ENCODE results near the gene KCNQ1OT1.

Gene KCNQ1OT1

DNA sequence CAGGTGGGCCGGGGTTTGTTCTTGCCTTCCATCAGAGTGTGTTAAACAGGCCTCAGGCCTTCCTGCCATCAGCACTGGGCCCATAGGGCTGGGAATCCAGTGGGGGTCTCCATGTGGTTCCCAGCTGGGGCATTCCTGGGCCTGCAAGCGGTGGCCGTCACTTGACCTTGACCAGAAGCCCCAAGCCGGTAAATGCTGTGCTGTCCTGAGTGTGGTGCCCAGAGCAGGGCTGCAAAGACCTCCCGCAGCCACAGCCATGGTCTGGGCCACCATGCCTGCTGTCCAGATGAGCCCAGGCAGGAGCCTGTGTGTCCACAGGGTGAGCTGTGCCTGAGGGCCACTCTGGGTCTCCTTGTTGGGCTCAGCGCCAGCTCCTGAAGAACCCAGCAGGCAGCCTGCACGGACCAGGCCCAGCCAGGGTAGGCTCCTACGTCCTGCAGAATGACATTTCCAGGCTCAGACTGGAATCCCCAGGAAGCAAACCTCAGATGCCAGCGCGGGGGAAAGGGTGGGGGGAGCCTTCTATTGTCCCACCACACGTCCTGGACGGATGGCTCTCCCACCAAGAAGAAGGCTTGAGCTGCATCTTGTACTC lies 117.3 kb downstream of the KCNQ1OT1 start:
- H2BK5ac ChIP-seq (ENCODE audit: low read length): no peak overlapping the region
- WGBS (ENCODE audit: extremely low coverage, insufficient coverage, low lambda C conversion rate): no CpG with 5 or more reads among the region's 12 CpGs
- no peaks in the 10 kb centered on the region for H3K79me2 ChIP-seq (ENCODE audit: control insufficient read depth, insufficient read depth, low read length)
- H3K36me3 ChIP-seq (ENCODE audit: control insufficient read depth, insufficient read depth, low read length): no peaks in the 10 kb centered on the region
- no peak overlapping the region for H4K5ac ChIP-seq (ENCODE audit: low read length)
- H4K8ac ChIP-seq (ENCODE audit: low read depth, low read length): no peak overlapping the region
- H2AK5ac ChIP-seq (ENCODE audit: low read length): no peak overlapping the region
- no peak overlapping the region for H2BK15ac ChIP-seq (replicated peaks; ENCODE audit: low read depth)
- H3K23ac ChIP-seq (ENCODE audit: low read length): no peak overlapping the region
- no peak overlapping the region for H3K27ac ChIP-seq (ENCODE audit: low read depth, low read length)
- no peaks in the 10 kb centered on the region for H3K4me1 ChIP-seq (ENCODE audit: control insufficient read depth, low read depth, low read length)
- H2BK120ac ChIP-seq (ENCODE audit: low read depth, low read length): no peak overlapping the region
- H3K4me2 ChIP-seq (ENCODE audit: low read length): no peak overlapping the region
- no peak for DNase-seq
- H3K79me1 ChIP-seq (ENCODE audit: low read length): no peaks in the 10 kb centered on the region
- H3K18ac ChIP-seq (ENCODE audit: low read length): no peak overlapping the region
- no peak overlapping the region for H3K56ac ChIP-seq (ENCODE audit: low read length)
- H3K9ac ChIP-seq (ENCODE audit: low read length): no peak overlapping the region
- H3K4ac ChIP-seq (ENCODE audit: low read depth, low read length): no peak overlapping the region
- no peak overlapping the region for H3K4me3 ChIP-seq (ENCODE audit: low read length)
- no peaks in the 10 kb centered on the region for H3K27me3 ChIP-seq (ENCODE audit: insufficient read depth, low read length, poor library complexity)

DNA sequence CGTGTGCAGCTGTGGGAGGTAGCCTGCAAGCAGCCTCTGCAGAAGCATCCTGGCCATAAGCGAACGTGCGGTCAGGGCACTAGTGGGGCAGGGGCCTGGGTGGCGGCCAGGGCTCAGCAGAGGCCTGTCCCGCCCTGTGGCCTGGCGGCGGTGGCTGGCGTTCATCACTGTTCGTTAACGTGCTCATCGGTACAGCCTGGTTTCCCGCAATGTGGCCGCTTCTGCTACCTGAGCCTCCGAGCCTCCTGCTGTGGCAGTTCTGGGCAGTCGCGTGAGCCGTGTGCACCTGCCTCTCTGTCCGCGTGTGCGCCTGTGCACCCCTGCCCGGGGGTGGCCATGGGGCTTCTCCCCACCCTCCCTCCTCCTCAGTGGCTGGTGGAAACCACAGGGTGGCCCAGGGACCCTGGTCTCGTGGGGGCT lies 117.9 kb downstream of the KCNQ1OT1 start:
- H3K4me1 ChIP-seq (ENCODE audit: control insufficient read depth, low read depth, low read length): no peaks in the 10 kb centered on the region
- H3K27ac ChIP-seq (ENCODE audit: low read depth, low read length): no peak overlapping the region
- no peak overlapping the region for H3K23ac ChIP-seq (ENCODE audit: low read length)
- DNase-seq: no peak
- H3K27me3 ChIP-seq (ENCODE audit: insufficient read depth, low read length, poor library complexity): no peaks in the 10 kb centered on the region
- no peak overlapping the region for H2BK15ac ChIP-seq (replicated peaks; ENCODE audit: low read depth)
- H4K5ac ChIP-seq (ENCODE audit: low read length): no peak overlapping the region
- H3K4me3 ChIP-seq (ENCODE audit: low read length): no peak overlapping the region
- no peak overlapping the region for H4K8ac ChIP-seq (ENCODE audit: low read depth, low read length)
- H3K9ac ChIP-seq (ENCODE audit: low read length): no peak overlapping the region
- no peak overlapping the region for H3K56ac ChIP-seq (ENCODE audit: low read length)
- H3K79me1 ChIP-seq (ENCODE audit: low read length): no peaks in the 10 kb centered on the region
- H2BK120ac ChIP-seq (ENCODE audit: low read depth, low read length): no peak overlapping the region
- no peaks in the 10 kb centered on the region for H3K36me3 ChIP-seq (ENCODE audit: control insufficient read depth, insufficient read depth, low read length)
- WGBS (ENCODE audit: extremely low coverage, insufficient coverage, low lambda C conversion rate): no CpG with 5 or more reads among the region's 23 CpGs
- H3K18ac ChIP-seq (ENCODE audit: low read length): no peak overlapping the region
- H3K4ac ChIP-seq (ENCODE audit: low read depth, low read length): no peak overlapping the region
- no peak overlapping the region for H2AK5ac ChIP-seq (ENCODE audit: low read length)
- no peaks in the 10 kb centered on the region for H3K79me2 ChIP-seq (ENCODE audit: control insufficient read depth, insufficient read depth, low read length)
- H3K4me2 ChIP-seq (ENCODE audit: low read length): no peak overlapping the region
- no peak overlapping the region for H2BK5ac ChIP-seq (ENCODE audit: low read length)

DNA sequence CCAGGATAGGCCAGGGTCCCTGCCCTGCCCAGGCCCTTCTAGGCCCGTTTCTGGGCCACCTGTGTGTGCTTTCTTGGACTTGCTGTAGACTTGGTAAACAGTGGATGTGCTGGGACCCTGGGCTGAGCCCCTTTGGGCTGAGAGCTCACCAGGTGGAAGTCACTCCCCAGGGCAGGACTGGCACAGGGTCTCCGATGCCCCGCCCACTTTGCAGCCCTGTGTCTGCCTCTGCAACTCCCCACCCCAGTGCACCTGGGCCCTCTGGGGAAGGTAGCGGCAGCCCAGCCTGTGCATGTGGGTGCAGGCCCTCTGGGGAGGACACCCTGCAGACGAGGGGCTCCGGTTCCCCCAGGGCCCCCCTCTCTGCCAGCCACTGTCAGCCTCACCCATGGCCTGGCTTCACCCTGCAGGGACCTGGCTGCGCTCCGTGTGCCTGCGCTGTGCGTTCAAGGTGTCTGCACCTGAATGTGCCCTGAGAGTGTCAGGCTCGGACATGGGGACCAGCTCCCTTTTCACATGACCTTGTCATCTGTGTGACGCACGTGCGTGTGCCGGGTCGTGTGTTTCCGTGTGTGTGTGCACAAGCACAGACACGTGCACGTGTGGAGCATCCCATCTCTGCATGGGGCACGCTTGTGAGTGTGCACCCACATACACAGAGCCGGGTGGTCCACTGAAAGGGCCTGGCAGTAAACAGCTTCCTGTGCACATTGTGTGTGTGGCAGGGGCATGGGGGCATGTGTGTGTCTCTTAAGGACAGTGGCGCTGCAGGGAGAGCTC lies 118.5 kb downstream of the KCNQ1OT1 start:
- H4K8ac ChIP-seq (ENCODE audit: low read depth, low read length): no peak overlapping the region
- H2BK5ac ChIP-seq (ENCODE audit: low read length): no peak overlapping the region
- H3K27ac ChIP-seq (ENCODE audit: low read depth, low read length): no peak overlapping the region
- no peak overlapping the region for H2BK15ac ChIP-seq (replicated peaks; ENCODE audit: low read depth)
- no peak overlapping the region for H3K4me3 ChIP-seq (ENCODE audit: low read length)
- H3K79me2 ChIP-seq (ENCODE audit: control insufficient read depth, insufficient read depth, low read length): no peaks in the 10 kb centered on the region
- no peaks in the 10 kb centered on the region for H3K4me1 ChIP-seq (ENCODE audit: control insufficient read depth, low read depth, low read length)
- H3K23ac ChIP-seq (ENCODE audit: low read length): no peak overlapping the region
- no peak overlapping the region for H3K18ac ChIP-seq (ENCODE audit: low read length)
- no peak overlapping the region for H3K56ac ChIP-seq (ENCODE audit: low read length)
- no peak for DNase-seq
- H3K4me2 ChIP-seq (ENCODE audit: low read length): no peak overlapping the region
- H3K36me3 ChIP-seq (ENCODE audit: control insufficient read depth, insufficient read depth, low read length): no peaks in the 10 kb centered on the region
- no peak overlapping the region for H2BK120ac ChIP-seq (ENCODE audit: low read depth, low read length)
- H3K27me3 ChIP-seq (ENCODE audit: insufficient read depth, low read length, poor library complexity): no peaks in the 10 kb centered on the region
- H4K5ac ChIP-seq (ENCODE audit: low read length): no peak overlapping the region
- H3K9ac ChIP-seq (ENCODE audit: low read length): no peak overlapping the region
- no peaks in the 10 kb centered on the region for H3K79me1 ChIP-seq (ENCODE audit: low read length)
- no peak overlapping the region for H3K4ac ChIP-seq (ENCODE audit: low read depth, low read length)
- no CpG with 5 or more reads among the region's 22 CpGs for WGBS (ENCODE audit: extremely low coverage, insufficient coverage, low lambda C conversion rate)
- H2AK5ac ChIP-seq (ENCODE audit: low read length): no peak overlapping the region

DNA sequence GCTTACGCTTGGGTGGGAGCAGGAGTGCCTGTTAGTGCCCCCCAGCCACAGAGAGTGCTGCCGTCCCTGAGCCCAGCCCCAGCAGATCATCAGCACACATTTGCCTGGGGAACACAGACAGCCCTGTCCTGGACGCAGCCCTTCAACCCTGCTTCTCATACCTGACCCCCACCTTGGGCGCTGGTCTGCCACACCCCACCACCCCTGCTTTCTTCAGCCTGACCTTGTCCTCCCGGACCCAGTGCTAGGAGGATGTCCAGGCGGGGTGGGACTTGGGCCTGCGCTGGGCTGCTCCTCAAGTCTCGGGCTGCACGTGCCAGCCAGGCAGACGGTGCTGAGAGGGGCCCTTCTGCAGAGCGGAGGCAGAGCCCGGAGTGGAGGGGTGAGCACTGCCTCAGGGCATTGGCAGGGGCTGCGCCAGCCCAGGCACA lies 119.2 kb downstream of the KCNQ1OT1 start:
- H3K79me2 ChIP-seq (ENCODE audit: control insufficient read depth, insufficient read depth, low read length): no peaks in the 10 kb centered on the region
- DNase-seq: no peak
- no peak overlapping the region for H2BK120ac ChIP-seq (ENCODE audit: low read depth, low read length)
- no peaks in the 10 kb centered on the region for H3K4me1 ChIP-seq (ENCODE audit: control insufficient read depth, low read depth, low read length)
- H2AK5ac ChIP-seq (ENCODE audit: low read length): no peak overlapping the region
- no peak overlapping the region for H3K23ac ChIP-seq (ENCODE audit: low read length)
- no peak overlapping the region for H3K4me2 ChIP-seq (ENCODE audit: low read length)
- H3K9ac ChIP-seq (ENCODE audit: low read length): no peak overlapping the region
- no peak overlapping the region for H3K4ac ChIP-seq (ENCODE audit: low read depth, low read length)
- no peak overlapping the region for H3K4me3 ChIP-seq (ENCODE audit: low read length)
- H3K79me1 ChIP-seq (ENCODE audit: low read length): no peaks in the 10 kb centered on the region
- no peak overlapping the region for H3K18ac ChIP-seq (ENCODE audit: low read length)
- H2BK15ac ChIP-seq (replicated peaks; ENCODE audit: low read depth): no peak overlapping the region
- no CpG with 5 or more reads among the region's 13 CpGs for WGBS (ENCODE audit: extremely low coverage, insufficient coverage, low lambda C conversion rate)
- no peak overlapping the region for H4K5ac ChIP-seq (ENCODE audit: low read length)
- no peak overlapping the region for H3K56ac ChIP-seq (ENCODE audit: low read length)
- no peaks in the 10 kb centered on the region for H3K36me3 ChIP-seq (ENCODE audit: control insufficient read depth, insufficient read depth, low read length)
- H4K8ac ChIP-seq (ENCODE audit: low read depth, low read length): no peak overlapping the region
- no peaks in the 10 kb centered on the region for H3K27me3 ChIP-seq (ENCODE audit: insufficient read depth, low read length, poor library complexity)
- no peak overlapping the region for H2BK5ac ChIP-seq (ENCODE audit: low read length)
- H3K27ac ChIP-seq (ENCODE audit: low read depth, low read length): no peak overlapping the region

DNA sequence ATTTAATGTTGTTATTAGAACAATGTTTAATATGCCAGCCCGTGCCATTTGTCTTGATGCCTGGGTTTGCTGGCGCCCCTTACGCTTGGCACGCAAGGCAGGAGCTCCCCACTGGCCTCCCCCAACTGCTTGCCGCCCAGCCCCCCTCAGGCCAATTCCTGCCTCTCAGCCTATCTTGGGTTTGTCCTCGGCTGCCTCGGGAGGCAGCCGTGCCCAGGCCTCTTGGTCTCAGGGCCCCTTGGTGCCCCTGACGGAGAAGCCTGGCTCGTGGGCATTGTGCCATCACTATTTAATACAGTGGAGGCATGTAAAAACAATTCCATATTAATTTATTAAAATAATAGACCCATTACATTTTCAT lies 119.8 kb downstream of the KCNQ1OT1 start:
- Histone ChIP-seq H3K27me3 (ENCODE audit: insufficient read depth, low read length, poor library complexity) (no peaks in the 10 kb centered on the region), H3K18ac (ENCODE audit: low read length) (no peak overlapping the region), H2BK5ac (ENCODE audit: low read length) (no peak overlapping the region), H3K56ac (ENCODE audit: low read length) (no peak overlapping the region), H3K27ac (ENCODE audit: low read depth, low read length) (no peak overlapping the region), H3K23ac (ENCODE audit: low read length) (no peak overlapping the region), H3K36me3 (ENCODE audit: control insufficient read depth, insufficient read depth, low read length) (no peaks in the 10 kb centered on the region), H3K4me3 (ENCODE audit: low read length) (no peak overlapping the region), H3K4ac (ENCODE audit: low read depth, low read length) (no peak overlapping the region), H3K9ac (ENCODE audit: low read length) (no peak overlapping the region), H2BK120ac (ENCODE audit: low read depth, low read length) (no peak overlapping the region), H3K79me2 (ENCODE audit: control insufficient read depth, insufficient read depth, low read length) (no peaks in the 10 kb centered on the region), H3K4me2 (ENCODE audit: low read length) (no peak overlapping the region), H4K5ac (ENCODE audit: low read length) (no peak overlapping the region), H2BK15ac (replicated peaks; ENCODE audit: low read depth) (no peak overlapping the region), H3K79me1 (ENCODE audit: low read length) (no peaks in the 10 kb centered on the region), H3K4me1 (ENCODE audit: control insufficient read depth, low read depth, low read length) (no peaks in the 10 kb centered on the region), H2AK5ac (ENCODE audit: low read length) (no peak overlapping the region), H4K8ac (ENCODE audit: low read depth, low read length) (no peak overlapping the region)
- no peak for DNase-seq
- whole genome bisulfite sequencing (ENCODE audit: extremely low coverage, insufficient coverage, low lambda C conversion rate): no CpG with 5 or more reads among the region's 10 CpGs

Data from mesendoderm (in vitro differentiated cells).